GM19351 (cell line): ENCODE results near the gene SLC6A6.

Experiments used
- ATAC-seq: cut with Tn5 transposase; IDR thresholded peaks from one replicate; pipeline ENCODE4 v1.9.1; 2021; ENCODE audit warnings: mild to moderate bottlenecking, moderate library complexity; ENCODE audit not compliant: unreplicated experiment

The SLC6A6 gene

DNA sequence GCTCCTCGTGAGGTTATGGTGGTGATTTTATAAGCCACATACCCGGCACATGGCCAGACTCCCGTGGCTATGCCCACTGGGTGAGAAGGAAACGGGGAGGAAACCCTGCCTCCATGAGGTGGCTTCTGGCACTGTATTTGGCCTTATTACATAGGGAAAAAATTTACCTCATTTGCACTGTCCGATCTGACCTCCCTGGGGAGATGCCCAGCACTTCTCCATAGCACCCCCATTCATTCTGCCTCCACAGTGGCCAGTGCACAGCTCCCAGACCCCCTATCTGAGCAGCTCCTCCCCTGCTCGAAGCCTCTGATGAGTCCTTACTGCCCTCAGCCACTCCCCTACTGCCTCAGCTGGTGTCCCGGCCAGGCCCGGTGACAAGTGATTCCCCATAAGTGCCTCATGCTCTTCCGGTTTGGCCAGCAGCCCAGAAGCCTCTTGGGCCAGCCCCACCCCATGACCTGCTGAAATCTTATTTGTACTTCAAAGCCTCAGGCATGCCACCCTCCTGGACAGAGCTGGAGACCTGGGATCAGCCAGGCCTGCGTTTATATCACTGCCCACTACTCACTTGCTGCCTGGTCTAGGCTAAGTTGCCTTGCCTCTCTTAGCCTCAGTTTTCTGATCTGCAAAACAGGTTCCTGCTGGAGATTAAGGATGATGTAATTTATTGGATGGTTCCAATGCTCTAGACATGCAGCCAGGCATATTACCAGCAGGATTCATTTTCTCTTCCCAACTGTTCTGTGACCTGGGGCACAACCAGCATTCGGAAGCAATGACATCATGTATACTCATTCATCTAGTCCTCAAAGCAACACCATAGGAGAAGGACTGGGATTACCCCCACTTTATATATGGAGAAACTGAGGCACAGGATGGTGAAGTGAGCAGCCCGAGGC lies 30.6 kb upstream of the SLC6A6 start:
- ATAC-seq: peak; percentile 81

DNA sequence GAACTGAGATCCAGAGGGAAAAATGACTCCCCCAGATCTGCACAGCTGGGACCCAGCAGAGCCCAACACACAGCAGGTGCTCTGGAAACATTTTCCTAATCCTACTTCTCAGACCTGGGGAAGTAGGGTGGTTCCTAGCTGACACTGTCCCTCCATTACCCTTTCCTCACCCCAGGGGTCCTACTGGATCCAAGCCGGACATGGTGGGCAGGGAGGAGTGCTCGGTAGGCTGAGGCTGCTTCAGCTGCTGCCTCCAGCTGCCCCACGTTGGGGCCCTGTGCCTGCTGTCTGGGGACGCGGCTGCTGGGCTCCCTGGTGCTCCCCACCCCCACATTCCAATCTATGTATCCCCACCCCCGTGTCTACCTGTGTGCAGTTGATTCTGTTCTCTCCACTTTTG lies 29.8 kb upstream of the SLC6A6 start:
- ATAC-seq: no peak

DNA sequence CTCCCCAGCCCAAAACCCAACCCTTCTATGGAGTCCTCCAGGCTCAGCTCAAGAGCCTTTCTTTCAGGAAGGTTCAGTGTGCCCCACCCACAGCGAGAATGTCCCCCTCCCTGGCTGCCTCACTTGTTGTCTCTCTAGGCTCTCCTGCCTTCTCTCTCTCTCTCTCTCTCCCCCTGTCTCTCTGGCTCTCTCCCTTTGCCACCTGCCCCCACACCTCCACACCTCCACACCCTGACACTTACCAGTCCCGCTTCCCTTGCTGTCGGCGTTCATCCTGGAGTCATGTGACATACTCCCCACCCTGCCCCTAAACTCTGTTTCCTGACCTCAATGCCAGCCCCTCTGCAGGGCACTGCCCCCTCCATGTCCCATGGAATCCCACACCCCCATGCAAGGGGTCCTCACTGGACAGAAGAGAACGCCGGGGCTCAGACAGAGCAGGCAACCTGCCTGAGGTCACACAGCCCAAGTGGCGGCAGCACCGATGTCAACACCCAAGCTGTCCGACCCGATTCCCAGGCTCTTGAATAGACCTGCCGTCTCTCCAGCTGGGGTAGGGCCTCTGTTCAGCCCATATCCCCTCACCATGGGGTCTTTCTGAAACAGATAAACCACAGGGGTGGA lies 28.5 kb upstream of the SLC6A6 start:
- no peak for ATAC-seq

DNA sequence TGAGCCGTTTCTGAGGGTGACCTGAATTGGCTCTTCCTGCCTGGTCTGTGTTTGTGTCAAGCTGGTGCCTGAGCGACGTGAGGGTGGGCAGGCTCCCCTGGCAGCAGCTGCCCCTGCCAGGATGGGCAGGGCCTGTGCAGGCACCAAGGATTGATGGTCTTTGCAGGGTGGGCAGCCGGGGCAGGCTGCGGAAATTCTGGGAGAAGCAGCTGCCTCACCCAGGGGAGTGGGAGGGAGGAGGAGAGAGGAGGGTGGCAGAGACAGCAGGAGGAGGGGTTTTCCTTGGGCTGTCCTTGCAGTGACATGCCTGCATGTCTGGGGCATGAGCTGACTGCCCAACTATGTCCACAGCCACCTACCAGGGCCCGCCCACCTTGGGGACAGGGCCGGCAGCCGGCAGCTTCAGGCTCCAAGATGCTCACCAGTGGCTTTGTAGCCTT lies 27.9 kb upstream of the SLC6A6 start:
- ATAC-seq: no peak

DNA sequence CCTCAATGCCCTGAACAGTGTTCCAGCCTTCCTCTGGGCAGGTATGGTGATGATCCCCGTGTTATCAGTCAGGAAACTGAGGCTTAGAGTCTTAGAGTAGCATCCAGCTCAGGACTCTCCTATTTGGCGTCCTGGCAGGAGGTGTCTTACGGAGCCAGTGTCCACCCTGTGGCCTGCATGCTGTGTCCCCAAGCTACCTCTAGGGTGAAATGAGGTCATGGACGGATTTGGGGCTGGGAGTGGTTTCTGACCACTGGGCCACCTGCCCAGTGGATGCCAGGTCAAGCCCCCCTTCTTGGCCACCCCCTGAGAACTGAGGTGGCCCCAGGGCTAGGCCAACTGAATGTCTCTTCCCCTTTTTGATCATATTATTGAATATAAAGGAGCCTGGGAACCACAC lies 27.2 kb upstream of the SLC6A6 start:
- ATAC-seq: no peak

DNA sequence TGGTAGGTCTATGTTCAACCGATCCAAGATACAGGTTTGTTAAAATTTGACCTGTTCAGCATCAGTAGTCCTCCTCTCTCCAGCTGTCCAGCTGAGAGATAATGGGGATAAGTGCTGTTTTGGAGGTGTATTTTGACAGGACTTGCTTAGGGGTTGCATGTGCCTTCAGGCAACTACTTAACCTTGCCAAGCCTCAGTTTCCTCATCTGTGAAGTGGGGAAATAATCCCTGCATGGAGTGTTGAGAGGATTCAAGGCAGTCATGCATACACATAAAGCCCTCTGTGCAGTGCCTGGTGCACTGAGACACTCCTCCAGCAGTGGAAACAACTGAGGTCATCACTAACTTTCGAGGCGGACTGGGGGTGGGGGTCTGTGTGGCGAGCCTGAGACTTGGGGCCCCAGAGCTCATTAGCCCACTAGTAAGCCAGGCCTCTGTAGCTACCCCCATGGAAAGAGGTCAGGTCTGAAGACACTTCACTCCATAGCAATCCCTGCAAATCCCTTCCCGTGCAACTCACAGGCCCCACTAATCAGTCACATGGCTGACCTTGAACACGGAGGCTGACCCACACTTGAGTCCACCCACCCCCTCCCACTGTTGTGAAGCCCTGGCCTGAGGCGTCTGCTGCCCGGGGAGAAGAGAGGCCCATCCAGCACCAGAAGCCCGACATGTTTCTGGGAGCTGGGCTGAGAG lies 25.9 kb upstream of the SLC6A6 start:
- ATAC-seq: no peak

DNA sequence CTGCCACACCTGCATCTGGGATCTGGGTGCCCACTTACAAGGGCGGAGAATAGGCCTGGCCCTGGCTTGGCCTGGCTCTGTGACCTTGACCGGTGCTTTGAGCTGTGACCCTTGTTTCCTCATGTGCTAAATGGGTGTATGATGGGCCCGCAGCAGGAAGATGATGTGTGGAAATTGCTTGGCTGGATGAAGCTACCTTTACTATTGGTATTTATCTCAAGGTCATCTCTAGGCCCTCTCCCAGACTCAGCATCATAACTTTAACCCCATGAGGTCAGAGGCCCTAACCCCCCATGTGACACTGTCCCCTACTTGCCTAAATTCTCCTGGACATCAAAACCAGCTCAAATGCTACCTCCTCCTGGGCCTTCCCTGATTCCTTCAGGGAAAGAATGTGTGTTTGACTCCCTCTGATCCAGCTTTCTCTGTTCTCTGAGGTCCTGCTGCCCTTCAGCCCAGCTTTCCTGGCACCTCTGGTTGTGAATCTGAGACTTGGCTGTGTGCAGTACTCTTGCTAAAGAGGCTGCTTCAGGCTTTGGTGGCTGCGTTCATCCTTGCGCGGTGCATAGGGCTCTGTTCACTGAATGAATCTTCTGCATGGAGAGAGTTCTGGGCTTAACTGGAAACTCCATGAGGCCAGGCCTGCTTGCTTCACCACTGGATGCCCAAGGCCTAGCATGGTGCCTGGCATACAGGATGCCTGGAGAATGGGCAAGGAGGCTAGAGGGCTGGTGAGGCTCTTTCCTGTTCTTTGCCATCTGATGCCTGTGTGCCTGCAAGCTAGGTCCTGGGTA lies 25.2 kb upstream of the SLC6A6 start:
- ATAC-seq: no peak

DNA sequence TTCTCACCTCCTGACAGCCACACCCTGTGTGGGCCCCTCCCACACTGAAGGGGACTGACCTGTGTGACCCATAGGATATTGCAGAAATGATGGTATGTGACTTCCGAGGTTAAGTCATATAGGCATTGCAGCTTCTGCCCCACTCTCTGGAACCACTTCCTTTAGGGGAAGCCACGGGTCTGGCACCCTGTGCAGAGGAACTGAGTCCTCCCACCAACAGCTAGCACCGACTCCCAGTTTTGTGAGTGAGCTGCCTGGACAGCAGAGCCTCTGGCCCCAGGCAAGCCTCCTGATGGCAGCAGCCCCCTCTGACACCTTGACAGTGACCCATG lies 24.6 kb upstream of the SLC6A6 start:
- ATAC-seq: no peak

DNA sequence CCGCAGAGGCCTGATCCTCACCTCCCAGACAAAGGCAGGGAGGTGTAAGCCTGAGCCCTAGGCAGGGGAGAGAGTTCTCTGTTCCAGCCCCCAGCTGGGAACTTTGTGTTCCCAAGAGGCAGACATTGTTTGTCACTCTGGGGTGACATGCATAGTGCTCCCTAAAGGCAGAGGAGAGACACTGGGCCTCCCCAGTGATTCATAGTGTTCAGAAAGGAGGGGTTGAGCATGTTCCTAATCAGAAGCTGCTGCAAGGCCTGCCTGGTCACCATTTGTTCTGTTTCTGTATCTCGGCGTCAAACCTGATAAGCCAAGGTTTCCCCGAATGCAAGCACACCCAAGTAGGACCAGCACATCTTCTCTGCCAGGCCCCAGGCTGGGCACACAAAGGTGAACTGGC lies 24.0 kb upstream of the SLC6A6 start:
- ATAC-seq: no peak

DNA sequence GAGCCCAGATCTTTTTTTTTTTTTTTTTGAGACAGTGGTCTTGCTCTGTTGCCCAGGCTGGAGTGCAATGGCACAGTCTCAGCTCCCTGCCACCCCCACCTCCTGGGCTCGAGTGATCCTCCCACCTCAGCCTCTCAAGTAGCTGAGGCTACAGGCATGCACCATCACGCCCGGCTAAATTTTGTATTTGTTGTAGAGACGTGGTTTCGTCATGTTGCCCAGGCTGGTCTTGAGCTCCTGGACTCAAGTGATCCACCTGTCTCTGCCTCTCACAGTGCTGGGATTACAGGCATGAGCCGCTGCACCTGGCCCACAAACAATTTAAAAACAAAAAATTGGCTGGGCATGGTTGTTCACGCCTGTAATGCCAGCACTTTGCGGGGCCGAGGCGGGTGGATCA lies 22.6 kb upstream of the SLC6A6 start:
- no peak for ATAC-seq

DNA sequence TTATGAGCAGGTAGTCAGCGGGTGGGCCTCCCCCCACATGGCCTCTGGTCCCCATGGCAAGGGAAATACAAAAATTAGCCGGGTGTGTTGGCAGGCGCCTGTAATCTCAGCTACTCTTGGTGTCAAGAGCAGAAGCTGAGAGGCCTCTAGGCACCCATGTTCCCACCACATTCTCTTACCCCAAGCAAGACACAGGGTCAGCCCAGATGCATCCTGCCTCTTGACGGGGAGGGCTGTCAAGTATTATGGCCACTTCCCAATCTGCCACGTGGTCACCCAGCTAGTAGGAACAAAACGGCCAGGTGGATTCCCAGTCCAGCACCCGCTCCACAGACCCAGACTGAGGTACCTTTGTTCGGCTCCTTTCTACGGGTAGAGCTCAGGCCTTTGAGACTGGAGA lies 16.2 kb upstream of the SLC6A6 start:
- no peak for ATAC-seq

DNA sequence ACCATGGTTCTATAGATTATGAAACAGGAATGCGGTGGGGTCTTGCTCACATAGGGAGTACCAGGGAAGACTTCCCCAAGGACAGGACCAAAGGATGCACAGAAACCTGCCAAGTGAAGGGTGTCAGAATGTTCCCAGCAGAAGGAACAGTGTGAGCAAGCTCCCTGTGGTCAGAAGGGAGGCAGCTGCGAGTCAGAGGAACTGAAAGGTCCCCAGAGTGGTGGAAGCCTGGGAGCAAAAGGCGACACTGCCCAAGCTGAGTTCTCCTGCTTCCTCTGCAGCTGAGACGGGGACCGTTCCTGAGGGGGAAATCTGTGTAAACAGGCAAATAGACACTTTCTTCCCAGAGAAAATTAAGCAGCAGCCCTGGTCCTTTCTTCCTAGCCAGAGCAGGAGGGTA lies 14.2 kb upstream of the SLC6A6 start:
- ATAC-seq: no peak

DNA sequence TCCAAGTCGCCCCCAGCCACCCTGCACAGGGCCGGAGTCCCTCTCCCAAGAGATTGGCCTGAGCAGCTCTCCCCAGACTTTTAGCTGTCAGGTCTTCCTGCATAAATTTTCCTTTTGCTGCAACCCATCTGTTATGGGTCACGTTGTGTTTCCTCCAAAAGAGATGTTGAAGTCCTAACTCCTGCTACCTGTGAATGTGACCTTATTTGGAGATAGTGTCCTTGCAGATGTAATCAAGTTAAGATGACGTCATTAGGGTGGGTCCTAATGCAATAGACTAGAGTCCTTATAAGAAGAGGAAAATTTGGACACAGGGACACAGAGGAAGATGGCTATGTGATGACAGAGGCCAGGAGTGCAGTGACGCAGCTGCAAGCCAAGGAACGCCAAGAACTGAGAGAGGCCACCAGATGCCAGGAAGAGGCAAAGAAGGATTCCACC lies 13.2 kb upstream of the SLC6A6 start:
- ATAC-seq: no peak

DNA sequence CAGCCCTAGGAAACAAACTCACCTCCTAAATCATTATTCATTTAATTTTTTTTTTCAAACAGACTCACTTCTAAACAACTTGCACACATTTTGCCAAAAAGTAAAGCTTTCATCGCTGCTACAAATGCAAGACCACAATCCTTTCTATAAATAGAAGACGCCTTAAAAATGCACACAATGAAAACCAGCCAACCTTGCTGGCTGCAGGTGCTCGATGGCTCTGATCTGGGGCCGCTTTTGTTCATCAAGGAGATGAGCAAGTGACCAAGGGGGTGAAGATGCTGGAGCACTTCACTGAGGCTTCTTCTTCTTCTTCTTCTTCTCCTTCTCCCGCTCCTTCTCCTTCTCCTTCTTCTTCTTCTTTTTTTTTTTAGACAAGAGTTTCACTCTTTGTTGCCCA lies 12.7 kb upstream of the SLC6A6 start:
- no peak for ATAC-seq

DNA sequence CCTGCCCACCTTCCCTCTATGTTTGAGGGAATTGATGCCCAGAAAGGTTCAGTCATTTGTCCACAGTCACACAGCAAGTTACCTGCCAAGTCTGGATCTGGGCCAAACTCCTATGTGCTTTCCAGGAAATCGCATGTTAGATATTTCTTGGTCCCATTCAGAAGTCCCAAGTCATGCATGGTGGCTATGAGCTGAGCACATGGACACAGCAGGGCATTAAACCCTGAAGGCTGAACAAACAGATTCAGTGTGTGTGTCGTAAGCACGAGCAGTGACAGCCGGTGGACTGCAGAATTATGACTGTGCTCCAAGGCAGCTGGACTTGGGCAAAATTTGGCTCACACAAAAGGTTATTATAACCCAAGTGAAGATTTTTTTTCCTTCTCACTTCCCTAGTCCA lies 11.4 kb upstream of the SLC6A6 start:
- no peak for ATAC-seq

DNA sequence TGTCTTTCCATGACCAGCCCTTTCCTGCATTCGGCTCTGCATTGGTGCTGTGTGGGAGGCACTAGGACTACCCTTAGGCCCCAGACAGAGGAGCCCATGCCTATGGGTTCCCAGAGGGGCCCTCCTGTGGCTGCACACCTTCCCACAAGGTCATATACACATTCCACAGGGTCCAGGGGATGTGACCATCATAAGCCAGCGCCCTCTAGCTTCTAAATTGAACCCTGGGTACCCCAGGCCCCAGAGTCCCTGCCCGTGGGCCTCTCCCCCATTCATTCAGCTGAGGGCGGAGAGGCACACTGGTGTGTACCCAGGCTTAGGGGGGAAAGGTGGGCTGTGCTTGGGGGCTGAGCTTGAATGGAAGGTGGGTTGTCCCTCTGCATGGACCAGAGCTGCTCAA lies 10.2 kb upstream of the SLC6A6 start:
- no peak for ATAC-seq

DNA sequence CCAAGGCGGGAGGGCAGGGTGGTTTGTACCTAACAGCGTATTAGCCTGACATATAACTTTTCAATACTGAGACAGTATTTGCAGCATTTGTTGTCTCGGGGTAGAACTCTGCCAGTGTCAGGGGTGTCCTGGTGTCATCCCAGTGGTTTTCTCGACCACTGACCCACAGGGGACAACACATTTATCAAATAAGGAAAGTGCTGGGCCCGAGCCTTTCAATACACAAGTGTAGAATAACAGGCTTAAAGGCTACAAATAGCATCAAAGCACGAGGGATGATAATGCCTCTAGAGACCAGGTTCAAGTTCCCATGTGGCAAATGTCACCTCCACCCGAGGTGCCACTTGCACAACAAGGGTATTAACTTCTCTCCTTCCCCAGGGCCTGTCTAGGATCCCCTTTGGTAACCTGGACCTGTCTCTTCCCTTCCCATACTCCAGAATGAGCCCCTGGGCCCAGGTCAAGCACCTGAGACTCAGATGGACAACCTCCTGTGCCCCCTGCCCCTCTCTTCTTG lies 9.5 kb upstream of the SLC6A6 start:
- no peak for ATAC-seq

DNA sequence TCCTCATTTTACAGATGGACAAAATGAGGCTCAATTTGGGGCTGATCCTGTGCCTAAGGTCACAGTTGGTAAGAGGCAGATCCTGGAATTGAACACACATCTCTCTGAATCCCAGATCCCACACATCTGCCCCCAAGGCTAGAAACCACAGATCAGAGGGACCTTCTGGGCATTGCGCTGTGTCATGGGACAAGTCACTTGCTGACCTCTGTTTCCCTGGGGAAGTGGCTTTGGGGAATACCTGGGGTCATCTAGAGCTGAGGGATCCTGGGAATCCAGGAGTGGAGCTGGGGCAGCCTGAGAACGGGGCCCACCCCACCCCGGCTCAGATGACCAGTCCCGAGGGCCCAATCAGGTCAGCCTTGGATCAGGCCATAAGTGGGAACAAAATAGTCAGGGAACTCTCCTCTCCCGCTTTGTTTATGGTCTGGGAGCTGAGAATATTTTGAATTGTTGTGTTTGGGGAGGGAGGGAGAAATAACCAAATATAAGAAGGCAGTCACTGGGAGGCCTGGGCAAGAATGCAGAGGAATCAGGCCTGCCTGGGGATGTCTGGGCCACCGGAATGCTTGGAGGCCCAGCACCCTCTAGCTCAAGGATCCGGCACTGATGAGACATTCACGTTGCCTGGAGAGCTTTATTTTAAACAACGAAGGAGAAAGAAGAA lies 8.8 kb upstream of the SLC6A6 start:
- ATAC-seq: no peak

DNA sequence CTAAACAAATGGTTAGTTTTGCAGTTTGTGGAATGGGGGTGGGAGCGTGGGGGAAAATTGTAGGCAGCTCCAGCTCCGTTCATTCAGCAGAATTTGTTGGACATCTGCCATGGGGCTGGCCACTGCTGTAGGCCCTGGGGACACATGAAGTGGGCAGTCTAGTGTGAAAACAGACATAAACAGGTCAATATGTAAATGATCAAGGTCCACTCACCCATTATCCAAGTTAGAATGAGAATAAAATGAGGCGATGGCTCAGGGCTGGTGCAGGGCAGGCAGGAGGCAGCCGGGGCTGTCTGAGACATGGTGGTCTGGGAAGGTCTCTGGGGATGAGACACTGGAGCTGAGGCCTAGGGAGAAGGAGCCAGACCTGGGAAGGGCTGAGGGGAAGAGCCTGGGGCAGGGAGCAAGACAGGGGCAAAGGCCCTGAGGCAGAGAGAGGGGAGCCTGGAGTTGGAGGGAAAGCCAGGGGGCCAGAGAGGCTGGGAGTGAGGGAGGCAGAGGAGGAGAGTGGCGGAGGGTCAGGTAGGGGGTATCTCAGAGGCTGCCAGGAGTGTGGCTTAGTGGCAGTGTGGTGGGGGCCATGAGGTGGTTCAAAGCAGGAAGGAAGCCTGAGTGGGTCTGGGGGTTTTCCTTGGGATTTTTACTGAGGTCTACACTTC lies 6.2 kb upstream of the SLC6A6 start:
- no peak for ATAC-seq

DNA sequence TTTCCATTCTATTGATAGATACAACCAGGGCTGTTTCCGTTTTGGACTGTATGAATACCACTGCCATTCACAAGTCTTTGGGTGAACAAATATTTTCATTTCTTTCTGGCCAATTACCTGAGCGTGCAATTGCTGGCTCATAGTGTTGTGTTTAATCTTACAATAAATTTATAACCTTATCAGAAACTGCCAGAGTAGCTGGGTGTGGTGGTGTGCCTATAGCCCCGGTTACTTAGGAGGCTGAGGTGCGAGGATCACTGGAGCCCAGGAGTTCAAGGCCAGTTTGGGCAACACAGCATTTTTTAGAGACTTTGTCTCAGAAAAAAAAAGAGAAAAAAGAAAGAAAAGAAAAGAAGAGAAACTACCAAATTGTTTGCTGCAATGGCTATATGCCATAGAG lies 5.4 kb upstream of the SLC6A6 start:
- no peak for ATAC-seq
